ENCODE data around the gene MAU2.

- TF ChIP-seq CTCF (conservative IDR thresholded peaks at IDR 0.05) (no peak), ZFX (IDR thresholded peaks at IDR 0.05) (no peak)
These were observed 58.9 kb downstream of the MAU2 start for GRCh38 chr19:19379527-19379926.

Measured in C4-2B (cell line).